Adrenal gland (tissue), 12 donors: ENCODE measurements around the gene MARS2. TPM values are rescaled to one million over a fixed set of nuclear protein-coding genes. Genes with fewer than 3 reads are reported as not detected.

Source experiments
- DNase-seq, 7 donors: peaks; one replicate each; pipeline ENCODE4 v3.0.0-alpha.2; 2019 to 2020
- H3K27ac ChIP-seq, 5 donors: fragments of 200-600 bp; sonication (generic) in 4 of 5; 1 replicate in 3 of 5; 2 replicates in 2 of 5; pipeline versions ENCODE4 v1.5.1 to v1.8.0; 2016 to 2020; ENCODE audit warnings: mild to moderate bottlenecking in 1 of 5
- H3K27me3 ChIP-seq: fragments of 200-600 bp; 2 replicates; pipeline ENCODE4 v1.8.0; 2021
- H3K36me3 ChIP-seq, 2 donors: fragments of 200-600 bp; replicated peaks in 1 of 2; 1 replicate in 1 of 2; 2 replicates in 1 of 2; pipeline versions ENCODE4 v1.5.1 to v1.8.0; 2018 to 2022
- H3K4me1 ChIP-seq, 2 donors: fragments of 200-600 bp; replicated peaks in 1 of 2; 1 replicate in 1 of 2; 2 replicates in 1 of 2; pipeline versions ENCODE4 v1.5.1 to v1.8.0; 2018 to 2021
- H3K4me3 ChIP-seq, 4 donors: fragments of 200-600 bp; sonication (generic) in 3 of 4; one replicate each; pipeline ENCODE4 v1.5.1; 2016 to 2018
- H3K9me3 ChIP-seq, 3 donors: fragments of 200-600 bp; sonication (generic) in 1 of 3; replicated peaks in 1 of 3; 1 replicate in 2 of 3; 2 replicates in 1 of 3; pipeline versions ENCODE4 v1.5.1 to v1.8.0; 2016 to 2021
- POLR2A ChIP-seq, 2 donors: fragments of 450-650 bp; IDR thresholded peaks; one replicate each; pipeline ENCODE4 v1.6.1; 2017; ENCODE audit warnings: antibody characterized with exemption in 2 of 2, mild to moderate bottlenecking in 2 of 2, moderate library complexity in 1 of 2
- WGBS, 4 donors: extraction: QIAGEN DNeasy Blood & Tissue Kit in 2 of 4; methylation state at CpG; one replicate each; pipeline versions ENCODE4 v1.1.5 to v1.1.7; 2013 to 2017; 5-methylcytosine and 5-hydroxymethylcytosine counted together
- intact Hi-C, 2 donors: fragments of 100-400 bp; cut with DNase I; formaldehyde crosslinking; loops; one replicate each; pipeline versions ENCODE4 v1.14.1 to v1.15.0; 2022 to 2023
- polyA plus RNA-seq, 3 donors: library from polyadenylated mRNA; stranded (reverse); fragments of 200-250 nt in 2 of 3; fragments of 350-450 nt in 1 of 3; fragmentation: Illumina TruSeq in 1 of 3; extraction: RNeasy Lipid Tissue Mini Kit (QIAGEN cat#74804) in 1 of 3; gene quantifications; one replicate each; pipeline ENCODE4 v1.2.3, GENCODE V29; 2013 to 2014
- total RNA-seq, 9 donors: library from RNA; depleted of rRNA in 4 of 9; stranded (reverse); fragments of >200 nt in 4 of 9; fragments of 120-200 nt in 1 of 9; fragmentation: NEBNext Ultra II Directional in 1 of 9; extraction: Animal tissue kit (Norgen Biotek cat#: 25700) in 1 of 9; gene quantifications; one replicate each; pipeline versions ENCODE4 v1.1.0 to v1.2.4, GENCODE V29; 2013 to 2023
- TF ChIP-seq, protein P1 (sequence below), 6 experiments: fragments of 450-650 bp in 4 of 6; fragments of 200-600 bp in 2 of 6; sonication (generic) in 1 of 6; IDR thresholded peaks; 1 replicate in 5 of 6; 2 replicates in 1 of 6; pipeline versions ENCODE4 v1.5.1 to v1.8.0; 2016 to 2021; ENCODE audit warnings: antibody characterized with exemption in 6 of 6, mild to moderate bottlenecking in 2 of 6, moderate library complexity in 1 of 6
- donor health status: healthy with polysubstance abuse.
- donor health status: Bipolar disorder and iron deficiency.
- donor health status: DM: yes; HTN: yes; CAD: no.
- donor health status: DM: no; HTN: no; CAD: no.
- donor health status: DM: no; HTN: no; CAD: no.
- donor health status: DM: yes; HTN: yes; CAD: no.

The MARS2 gene
- total and polyA plus RNA-seq, 12 donors = 1.1 to 24.9 (median 10.3) TPM

DNA sequence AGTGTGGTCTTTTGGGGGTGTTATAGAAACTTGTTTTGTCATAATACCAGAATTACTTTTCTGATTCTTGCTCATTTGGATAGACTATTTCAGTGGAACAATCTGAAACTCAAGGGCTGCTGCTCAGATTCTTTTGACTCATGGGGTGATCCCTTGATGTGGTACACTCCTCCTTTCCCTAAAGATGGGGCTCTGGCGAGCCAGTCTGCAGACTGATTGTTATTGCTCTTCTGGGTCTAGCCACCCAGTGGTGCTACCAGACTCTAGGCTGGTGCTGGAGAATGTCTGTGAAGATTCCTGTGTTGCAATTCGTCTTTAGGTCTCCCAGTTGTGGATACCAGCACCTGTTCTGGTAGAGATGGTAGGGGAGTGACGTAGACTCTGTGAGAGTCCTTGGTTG, 4.2 kb upstream of the MARS2 start:
- 81 to 90% (median 84%) methylated on average over 3 of the region's 3 CpGs for WGBS, 4 donors

DNA sequence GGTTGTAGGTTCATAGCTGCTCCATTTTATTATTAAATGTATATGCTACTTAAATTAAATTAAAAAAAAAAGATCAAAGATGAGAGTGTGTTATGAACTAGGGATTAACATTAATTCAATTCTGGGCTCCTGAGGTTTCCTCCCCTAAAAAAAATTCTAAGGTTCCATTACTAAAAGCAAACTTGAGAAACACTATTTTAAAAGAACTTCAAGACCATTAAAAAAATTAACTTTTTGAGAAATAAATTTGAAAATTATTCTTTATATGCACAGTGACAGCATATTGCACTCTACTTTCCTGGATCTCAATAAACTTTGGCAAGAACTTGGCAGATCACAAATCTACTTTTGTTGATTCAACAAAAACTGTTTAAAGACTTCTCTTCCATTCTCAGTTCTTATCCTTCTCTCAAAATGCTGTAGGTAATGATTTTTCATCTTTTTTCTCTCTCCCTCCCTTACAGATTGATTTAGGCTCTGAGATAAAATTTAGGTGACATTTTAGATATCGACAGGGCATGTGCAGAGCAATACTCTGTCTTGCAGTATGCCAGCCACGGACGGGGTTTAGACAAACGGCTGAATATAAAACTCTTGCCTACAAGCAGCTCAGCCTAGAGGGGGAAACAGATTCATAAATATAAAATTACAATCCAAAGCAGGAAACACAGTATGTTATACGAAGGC, 592 bp upstream of the MARS2 start:
- Histone ChIP-seq H3K4me1 (peaks cover 14 to 37% of the 10 kb centered on the region in 2 donors), H3K36me3 (no peaks in the 10 kb centered on the region), H3K27me3 (no peaks in the 10 kb centered on the region), H3K4me3 (peak overlapping the region in 3 of 4 donors; percentile 16 to 84 (median 56)), H3K9me3 (no peaks in the 10 kb centered on the region), H3K27ac (peak overlapping the region; percentile 70 to 89 (median 85))
- 0 to 1% (median 1%) methylated on average over 5 of the region's 5 CpGs for WGBS, 4 donors
- no peak for TF ChIP-seq POLR2A (IDR thresholded peaks at IDR 0.05)
- TF ChIP-seq, protein P1, sequence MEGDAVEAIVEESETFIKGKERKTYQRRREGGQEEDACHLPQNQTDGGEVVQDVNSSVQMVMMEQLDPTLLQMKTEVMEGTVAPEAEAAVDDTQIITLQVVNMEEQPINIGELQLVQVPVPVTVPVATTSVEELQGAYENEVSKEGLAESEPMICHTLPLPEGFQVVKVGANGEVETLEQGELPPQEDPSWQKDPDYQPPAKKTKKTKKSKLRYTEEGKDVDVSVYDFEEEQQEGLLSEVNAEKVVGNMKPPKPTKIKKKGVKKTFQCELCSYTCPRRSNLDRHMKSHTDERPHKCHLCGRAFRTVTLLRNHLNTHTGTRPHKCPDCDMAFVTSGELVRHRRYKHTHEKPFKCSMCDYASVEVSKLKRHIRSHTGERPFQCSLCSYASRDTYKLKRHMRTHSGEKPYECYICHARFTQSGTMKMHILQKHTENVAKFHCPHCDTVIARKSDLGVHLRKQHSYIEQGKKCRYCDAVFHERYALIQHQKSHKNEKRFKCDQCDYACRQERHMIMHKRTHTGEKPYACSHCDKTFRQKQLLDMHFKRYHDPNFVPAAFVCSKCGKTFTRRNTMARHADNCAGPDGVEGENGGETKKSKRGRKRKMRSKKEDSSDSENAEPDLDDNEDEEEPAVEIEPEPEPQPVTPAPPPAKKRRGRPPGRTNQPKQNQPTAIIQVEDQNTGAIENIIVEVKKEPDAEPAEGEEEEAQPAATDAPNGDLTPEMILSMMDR (IDR thresholded peaks at IDR 0.05) = no peak
- intact Hi-C loops = loop anchor here in 1 of 2 donors (5.0 kb wide), 1 partner anchor 73 kb away; no protein-coding TSS in a partner anchor
- no peak for DNase-seq

More for the DNA sequence above, 4.2 kb upstream of the MARS2 start:
- TF ChIP-seq, protein P1 (IDR thresholded peaks at IDR 0.05) = no peak
- TF ChIP-seq POLR2A (IDR thresholded peaks at IDR 0.05) = no peak
- Histone ChIP-seq H3K27me3 (no peaks in the 10 kb centered on the region), H3K27ac (no peak overlapping the region), H3K9me3 (no peaks in the 10 kb centered on the region), H3K36me3 (no peaks in the 10 kb centered on the region), H3K4me1 (peaks cover under 1 to 5% of the 10 kb centered on the region in 2 donors), H3K4me3 (no peak overlapping the region)
- intact Hi-C loops = no loop called here
- no peak for DNase-seq

DNA sequence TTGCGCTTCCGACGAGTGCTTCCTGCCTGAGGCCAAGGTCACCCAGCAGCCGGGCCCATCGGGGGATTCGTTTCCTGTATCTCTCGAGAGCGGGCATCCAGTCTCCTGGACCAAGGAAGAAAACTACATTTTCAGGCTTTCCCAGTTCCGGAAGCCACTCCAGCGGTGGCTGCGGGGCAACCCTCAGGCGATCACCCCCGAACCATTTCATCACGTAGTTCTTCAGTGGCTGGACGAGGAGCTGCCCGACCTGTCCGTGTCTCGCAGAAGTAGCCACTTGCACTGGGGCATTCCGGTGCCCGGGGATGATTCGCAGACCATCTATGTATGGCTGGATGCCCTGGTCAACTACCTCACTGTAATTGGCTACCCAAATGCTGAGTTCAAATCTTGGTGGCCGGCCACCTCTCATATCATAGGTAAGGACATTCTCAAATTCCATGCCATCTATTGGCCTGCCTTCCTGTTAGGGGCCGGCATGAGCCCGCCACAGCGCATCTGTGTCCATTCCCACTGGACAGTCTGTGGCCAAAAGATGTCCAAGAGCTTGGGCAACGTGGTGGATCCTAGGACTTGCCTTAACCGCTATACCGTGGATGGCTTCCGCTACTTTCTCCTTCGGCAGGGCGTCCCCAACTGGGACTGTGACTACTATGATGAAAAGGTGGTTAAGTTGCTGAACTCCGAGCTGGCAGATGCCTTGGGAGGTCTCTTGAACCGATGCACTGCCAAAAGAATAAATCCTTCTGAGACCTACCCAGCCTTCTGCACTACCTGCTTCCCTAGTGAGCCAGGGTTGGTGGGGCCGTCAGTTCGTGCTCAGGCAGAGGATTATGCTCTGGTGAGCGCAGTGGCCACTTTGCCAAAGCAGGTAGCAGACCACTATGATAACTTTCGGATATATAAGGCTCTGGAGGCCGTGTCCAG, 1.0 kb downstream of the MARS2 start:
- 10 to 41% (median 16%) methylated on average over 16 to 38 of the region's 38 CpGs for WGBS, 4 donors
- H3K4me3 ChIP-seq = peak overlapping the region; percentile 78 to 92 (median 86)
- peaks cover 14 to 41% of the 10 kb centered on the region in 2 donors for H3K4me1 ChIP-seq
- intact Hi-C loops = loop anchor here in 1 of 2 donors (5.0 kb wide), 1 partner anchor 71 kb away; no protein-coding TSS in a partner anchor
- DNase-seq = peak in 6 of 7 donors; percentile 11 to 72 (median 30)
- no peaks in the 10 kb centered on the region for H3K36me3 ChIP-seq
- peak overlapping the region in 4 of 5 donors; percentile 67 to 89 (median 80) for H3K27ac ChIP-seq
- no peaks in the 10 kb centered on the region for H3K27me3 ChIP-seq
- no peaks in the 10 kb centered on the region for H3K9me3 ChIP-seq
- no peak for TF ChIP-seq POLR2A (IDR thresholded peaks at IDR 0.05)
- TF ChIP-seq, protein P1 (IDR thresholded peaks at IDR 0.05) = no peak

DNA sequence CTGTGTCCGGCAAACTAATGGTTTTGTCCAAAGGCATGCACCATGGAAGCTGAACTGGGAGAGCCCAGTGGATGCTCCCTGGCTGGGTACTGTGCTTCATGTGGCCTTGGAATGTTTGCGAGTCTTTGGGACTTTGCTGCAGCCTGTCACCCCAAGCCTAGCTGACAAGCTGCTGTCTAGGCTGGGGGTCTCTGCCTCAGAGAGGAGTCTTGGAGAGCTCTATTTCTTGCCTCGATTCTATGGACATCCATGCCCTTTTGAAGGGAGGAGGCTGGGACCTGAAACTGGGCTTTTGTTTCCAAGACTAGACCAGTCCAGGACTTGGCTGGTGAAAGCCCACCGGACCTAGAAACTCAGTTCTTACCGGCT, 1.7 kb downstream of the MARS2 start:
- no peaks in the 10 kb centered on the region for H3K27me3 ChIP-seq
- H3K36me3 ChIP-seq = no peaks in the 10 kb centered on the region
- H3K4me1 ChIP-seq = peaks cover 14 to 41% of the 10 kb centered on the region in 2 donors
- no peaks in the 10 kb centered on the region for H3K9me3 ChIP-seq
- no peak overlapping the region for H3K27ac ChIP-seq
- H3K4me3 ChIP-seq = peak overlapping the region in 1 of 4 donors; percentile 84
- 31 to 57% (median 47%) methylated on average over 4 to 5 of the region's 5 CpGs for WGBS, 4 donors
- no peak for DNase-seq
- intact Hi-C loops = loop anchor here in 1 of 2 donors (5.0 kb wide), 1 partner anchor 70 kb away; no protein-coding TSS in a partner anchor
- TF ChIP-seq POLR2A (IDR thresholded peaks at IDR 0.05) = no peak
- TF ChIP-seq, protein P1 (IDR thresholded peaks at IDR 0.05) = no peak
